HepG2 (cell line): ENCODE results near the gene PVR. TPM values are rescaled to one million over a fixed set of nuclear protein-coding genes. Genes with fewer than 3 reads are reported as not detected.

Experiments used
- ATAC-seq: fragments of 200-7000 bp; cut with Tn5 transposase; 3 replicates; pipeline ENCODE4 v1.9.1; 2020; ENCODE audit warnings: mild to moderate bottlenecking, moderate library complexity
- BruUV-seq: library from RNA; stranded (reverse); fragments of 400-500 nt; replicated peaks from 2 replicates; lab custom pipeline; 2021; lab: Mats Ljungman, UMichigan
- CTCF ChIA-PET: fragments of 300-600 bp; formaldehyde crosslinking; extraction: SDS; loops from one replicate; lab custom pipeline; 2021; ENCODE audit warnings: low total read pairs, inconsistent platforms, low intra/inter-chr PET ratio; lab: Yijun Ruan, JAX
- POLR2A ChIA-PET: fragments of 350-600 bp; sonication (Branson Sonifier 250); formaldehyde crosslinking; loops from one replicate; lab custom pipeline; 2020; ENCODE audit warnings: antibody characterized with exemption, inconsistent platforms; lab: Yijun Ruan, JAX
- DNase-seq: peaks from one replicate; pipeline ENCODE4 v3.0.0-alpha.2; 2015; ENCODE audit warnings: low spot score
- FAIRE-seq: peaks from 3 replicates; lab custom pipeline; 2011; peaks lifted over from hg19 to GRCh38; lab: Jason Lieb, UNC
- H2AFZ ChIP-seq: one replicate; pipeline ENCODE4 v1.6.1; 2011; ENCODE audit warnings: low read length, inconsistent platforms
- H3K27ac ChIP-seq: fragments of 300-600 bp; 3 replicates; pipeline ENCODE4 v1.8.0; 2011; ENCODE audit warnings: mixed run types, mild to moderate bottlenecking, mixed read lengths, low read length, inconsistent platforms; ENCODE audit not compliant: insufficient read depth; ENCODE audit errors: extremely low read length
- H3K27me3 ChIP-seq, 2 experiments: fragments of 200-600 bp in 1 of 2; 2 replicates in 1 of 2; 3 replicates in 1 of 2; pipeline versions ENCODE4 v1.6.0 to v1.8.0; 2011; ENCODE audit warnings: low read length in 2 of 2, mild to moderate bottlenecking in 2 of 2, moderate library complexity in 2 of 2, inconsistent platforms in 1 of 2; ENCODE audit not compliant: insufficient read depth in 2 of 2, control insufficient read depth in 1 of 2
- H3K36me3 ChIP-seq, 2 experiments: fragments of 200-600 bp in 1 of 2; replicated peaks in 1 of 2; 2 replicates in 1 of 2; 3 replicates in 1 of 2; pipeline versions ENCODE4 v1.5.1 to v1.8.0; 2011; ENCODE audit warnings: low read length in 2 of 2, inconsistent platforms in 1 of 2; ENCODE audit not compliant: insufficient read depth in 2 of 2, control insufficient read depth in 1 of 2
- H3K4me1 ChIP-seq: 2 replicates; pipeline ENCODE4 v1.5.1; 2012; ENCODE audit warnings: low read length, inconsistent platforms; ENCODE audit not compliant: insufficient read depth
- H3K4me2 ChIP-seq: 2 replicates; pipeline ENCODE4 v1.6.0; 2011; ENCODE audit warnings: low read depth, low read length, inconsistent platforms
- H3K4me3 ChIP-seq, 3 experiments: fragments of 200-600 bp in 1 of 3; sonication (generic), shearing (Covaris generic) in 1 of 3; replicated peaks in 1 of 3; 2 replicates each; pipeline ENCODE4 v1.5.1; 2011 to 2016; ENCODE audit warnings: low read length in 3 of 3, inconsistent platforms in 2 of 3, low read depth in 2 of 3, mild to moderate bottlenecking in 2 of 3, control low read depth in 1 of 3, mixed read lengths in 1 of 3; ENCODE audit not compliant: insufficient read depth in 1 of 3
- H3K79me2 ChIP-seq: one replicate; pipeline ENCODE4 v1.6.1; 2011; ENCODE audit warnings: low read length, inconsistent platforms; ENCODE audit not compliant: insufficient read depth
- H3K9ac ChIP-seq: 2 replicates; pipeline ENCODE4 v1.6.0; 2011; ENCODE audit warnings: mild to moderate bottlenecking, low read depth, low read length, inconsistent platforms; ENCODE audit not compliant: insufficient read depth
- H3K9me3 ChIP-seq: 2 replicates; pipeline ENCODE4 v1.5.1; 2012; ENCODE audit warnings: mild to moderate bottlenecking, low read length
- H4K20me1 ChIP-seq: 2 replicates; pipeline ENCODE4 v1.6.0; 2011; ENCODE audit warnings: inconsistent platforms, mild to moderate bottlenecking, low read length, moderate library complexity; ENCODE audit not compliant: insufficient read depth
- HNF4G ChIP-seq, 2 experiments: sonication (generic) in 1 of 2; formaldehyde crosslinking in 1 of 2; IDR thresholded peaks; 2 replicates each; pipeline versions ENCODE4 v1.4.0 to v1.6.1; 2011 to 2020; ENCODE audit warnings: borderline replicate concordance in 2 of 2, low read depth in 2 of 2, mild to moderate bottlenecking in 2 of 2, low read length in 1 of 2, missing genetic modification reagents in 1 of 2, moderate library complexity in 1 of 2
- MTF1 ChIP-seq: sonication (generic); formaldehyde crosslinking; IDR thresholded peaks from 2 replicates; pipeline ENCODE4 v1.5.0; 2020; ENCODE audit warnings: missing genetic modification reagents
- MTF2 ChIP-seq: sonication (generic); formaldehyde crosslinking; IDR thresholded peaks from 2 replicates; pipeline ENCODE4 v1.5.0; 2020; ENCODE audit warnings: missing genetic modification reagents, borderline replicate concordance
- NFIC ChIP-seq: IDR thresholded peaks from 2 replicates; pipeline ENCODE4 v1.6.1; 2012; ENCODE audit warnings: mild to moderate bottlenecking, low read length, inconsistent platforms
- NR1H2 ChIP-seq: sonication (generic); formaldehyde crosslinking; IDR thresholded peaks from 2 replicates; pipeline ENCODE4 v1.8.1; 2022; ENCODE audit warnings: low read depth, missing genetic modification reagents, borderline replicate concordance
- POGZ ChIP-seq: sonication (generic); formaldehyde crosslinking; IDR thresholded peaks from 2 replicates; pipeline ENCODE4 v1.4.0; 2020; ENCODE audit warnings: mild to moderate bottlenecking, missing genetic modification reagents
- RBM39 ChIP-seq: fragments of 200-400 bp; formaldehyde crosslinking; IDR thresholded peaks from one replicate; pipeline ENCODE4 v1.6.1; 2018; ENCODE audit warnings: antibody characterized with exemption, mild to moderate bottlenecking, low read depth, low read length; ENCODE audit not compliant: poor library complexity, severe bottlenecking
- SPEN ChIP-seq: sonication (generic); formaldehyde crosslinking; IDR thresholded peaks from 2 replicates; pipeline ENCODE4 v1.5.1; 2020; ENCODE audit warnings: low read depth, mild to moderate bottlenecking, missing genetic modification reagents
- SUZ12 ChIP-seq: fragments of 150-350 bp; IDR thresholded peaks from 2 replicates; pipeline ENCODE4 v1.6.1; 2014; ENCODE audit warnings: low read depth, low read length
- TBX2 ChIP-seq: sonication (generic); formaldehyde crosslinking; IDR thresholded peaks from 2 replicates; pipeline ENCODE4 v1.5.0; 2020; ENCODE audit warnings: missing genetic modification reagents, mild to moderate bottlenecking, borderline replicate concordance
- ZFP90 ChIP-seq: sonication (generic); formaldehyde crosslinking; IDR thresholded peaks from 2 replicates; pipeline ENCODE4 v1.8.0; 2022; ENCODE audit warnings: missing genetic modification reagents, mild to moderate bottlenecking, inconsistent platforms, borderline replicate concordance
- ZNF101 ChIP-seq: sonication (generic); formaldehyde crosslinking; IDR thresholded peaks from 2 replicates; pipeline ENCODE4 v1.4.0; 2020; ENCODE audit warnings: mild to moderate bottlenecking, low read depth, missing genetic modification reagents, borderline replicate concordance
- ZNF263 ChIP-seq: sonication (generic); formaldehyde crosslinking; IDR thresholded peaks from 2 replicates; pipeline ENCODE4 v1.4.0; 2020; ENCODE audit warnings: missing genetic modification reagents
- WGBS: methylation state at CpG from one replicate; pipeline ENCODE4 v1.1.6; 2017; ENCODE audit warnings: low lambda C conversion rate; 5-methylcytosine and 5-hydroxymethylcytosine counted together
- in situ Hi-C: cut with HindIII; loops from 2 replicates; pipeline ENCODE4 v1.10.0; 2017; ENCODE audit warnings: low pct_unique_long_range_greater_than_20kb; ENCODE audit not compliant: extremely low pct_ligation_motif_present
- intact Hi-C: fragments of 100-400 bp; cut with micrococcal nuclease; formaldehyde crosslinking; loops from one replicate; pipeline ENCODE4 v1.10.0; 2022; ENCODE audit not compliant: unreplicated experiment
- polyA plus RNA-seq, 8 experiments: library from polyadenylated mRNA; depleted of rRNA in 3 of 8; stranded (reverse) in 7 of 8; unstranded in 1 of 8; fragments of >200 nt; fragmentation: Illumina TruSeq in 4 of 8; extraction: Trizol in 4 of 8; gene quantifications; 2 replicates each; pipeline versions ENCODE4 v1.2.1 to v1.2.3, GENCODE V29; 2011 to 2016; ENCODE audit warnings: low read depth in 4 of 8, missing spikeins in 1 of 8, mixed read lengths in 1 of 8; ENCODE audit not compliant: insufficient read depth in 1 of 8
- total RNA-seq, 5 experiments: library from RNA; depleted of rRNA; stranded (reverse); fragments of >200 nt; fragmentation: Illumina TruSeq; extraction: Trizol; gene quantifications; 2 replicates each; pipeline ENCODE4 v1.2.3, GENCODE V29; 2016; ENCODE audit warnings: low read depth in 1 of 5
- TF ChIP-seq, protein P1 (sequence below): sonication (generic); formaldehyde crosslinking; IDR thresholded peaks from 2 replicates; pipeline ENCODE4 v1.5.0; 2020; ENCODE audit warnings: mild to moderate bottlenecking, missing genetic modification reagents, borderline replicate concordance
- TF ChIP-seq, protein P2 (sequence below): sonication (generic); formaldehyde crosslinking; IDR thresholded peaks from 2 replicates; pipeline ENCODE4 v1.5.0; 2020; ENCODE audit warnings: missing genetic modification reagents

Gene PVR
- total and polyA plus RNA-seq, 2 of the 13 experiments (the other 11 are each of a cell fraction or from before 2014, with no cell fraction given), result 43.4 to 46.6 TPM

DNA sequence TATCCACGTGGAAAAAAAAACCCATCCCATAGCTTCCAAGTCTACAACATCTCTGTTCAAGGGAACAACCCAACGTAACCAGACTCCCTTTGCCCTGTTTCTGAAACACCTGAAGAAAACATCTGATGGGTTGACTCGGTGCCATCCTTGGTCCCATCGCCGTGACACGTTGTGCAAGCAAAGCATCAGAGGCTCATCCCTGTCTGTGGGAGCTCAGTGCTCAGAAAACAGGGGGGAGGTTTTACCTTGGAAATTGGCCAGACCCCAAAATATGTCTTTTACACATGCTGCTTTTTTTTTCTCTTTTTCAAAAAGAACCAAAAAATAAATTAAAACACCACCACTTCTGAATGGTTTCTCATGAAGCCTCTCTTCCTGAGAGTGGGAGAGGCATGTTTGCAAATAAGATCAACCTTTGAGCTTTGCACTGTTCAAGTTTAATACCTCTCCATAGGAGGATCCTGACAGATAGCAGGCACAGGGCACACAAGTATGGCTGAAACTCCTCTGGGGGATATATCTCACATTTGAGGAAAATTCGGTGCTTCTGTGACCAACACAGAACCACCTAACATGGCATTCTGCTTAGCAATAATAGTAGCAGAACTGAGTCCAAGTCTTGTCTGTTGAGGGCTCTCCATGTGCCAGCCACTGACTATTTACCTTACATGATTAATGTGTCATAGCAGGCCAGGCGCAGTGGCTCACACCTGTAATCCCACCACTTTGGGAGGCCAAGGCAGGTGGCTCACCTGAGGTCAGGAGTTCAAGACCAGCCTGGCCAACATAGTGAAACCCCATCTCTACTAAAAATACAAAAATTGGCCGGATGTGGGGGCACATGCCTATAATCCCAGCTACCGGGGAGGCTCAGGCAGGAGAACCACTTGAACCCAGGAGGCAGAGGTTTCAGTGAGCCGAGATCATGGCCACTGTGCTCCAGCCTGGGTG is 7.0 kb upstream of the PVR start:
- no peak overlapping the region for H3K9ac ChIP-seq
- TF ChIP-seq TBX2 (CRISPR knock-in tag), result peak; percentile 47; the same call in 1 of the 2 replicates
- no peak for TF ChIP-seq SPEN (CRISPR knock-in tag)
- TF ChIP-seq NFIC, result 0 out of 2 replicates have a peak, but pooled peaks have one; percentile 27
- TF ChIP-seq, protein P1, sequence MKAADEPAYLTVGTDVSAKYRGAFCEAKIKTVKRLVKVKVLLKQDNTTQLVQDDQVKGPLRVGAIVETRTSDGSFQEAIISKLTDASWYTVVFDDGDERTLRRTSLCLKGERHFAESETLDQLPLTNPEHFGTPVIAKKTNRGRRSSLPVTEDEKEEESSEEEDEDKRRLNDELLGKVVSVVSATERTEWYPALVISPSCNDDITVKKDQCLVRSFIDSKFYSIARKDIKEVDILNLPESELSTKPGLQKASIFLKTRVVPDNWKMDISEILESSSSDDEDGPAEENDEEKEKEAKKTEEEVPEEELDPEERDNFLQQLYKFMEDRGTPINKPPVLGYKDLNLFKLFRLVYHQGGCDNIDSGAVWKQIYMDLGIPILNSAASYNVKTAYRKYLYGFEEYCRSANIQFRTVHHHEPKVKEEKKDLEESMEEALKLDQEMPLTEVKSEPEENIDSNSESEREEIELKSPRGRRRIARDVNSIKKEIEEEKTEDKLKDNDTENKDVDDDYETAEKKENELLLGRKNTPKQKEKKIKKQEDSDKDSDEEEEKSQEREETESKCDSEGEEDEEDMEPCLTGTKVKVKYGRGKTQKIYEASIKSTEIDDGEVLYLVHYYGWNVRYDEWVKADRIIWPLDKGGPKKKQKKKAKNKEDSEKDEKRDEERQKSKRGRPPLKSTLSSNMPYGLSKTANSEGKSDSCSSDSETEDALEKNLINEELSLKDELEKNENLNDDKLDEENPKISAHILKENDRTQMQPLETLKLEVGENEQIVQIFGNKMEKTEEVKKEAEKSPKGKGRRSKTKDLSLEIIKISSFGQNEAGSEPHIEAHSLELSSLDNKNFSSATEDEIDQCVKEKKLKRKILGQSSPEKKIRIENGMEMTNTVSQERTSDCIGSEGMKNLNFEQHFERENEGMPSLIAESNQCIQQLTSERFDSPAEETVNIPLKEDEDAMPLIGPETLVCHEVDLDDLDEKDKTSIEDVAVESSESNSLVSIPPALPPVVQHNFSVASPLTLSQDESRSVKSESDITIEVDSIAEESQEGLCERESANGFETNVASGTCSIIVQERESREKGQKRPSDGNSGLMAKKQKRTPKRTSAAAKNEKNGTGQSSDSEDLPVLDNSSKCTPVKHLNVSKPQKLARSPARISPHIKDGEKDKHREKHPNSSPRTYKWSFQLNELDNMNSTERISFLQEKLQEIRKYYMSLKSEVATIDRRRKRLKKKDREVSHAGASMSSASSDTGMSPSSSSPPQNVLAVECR (CRISPR knock-in tag), result 0 out of 2 replicates have a peak, but pooled peaks have one; percentile 10
- TF ChIP-seq RBM39, result no peak
- TF ChIP-seq, protein P2, sequence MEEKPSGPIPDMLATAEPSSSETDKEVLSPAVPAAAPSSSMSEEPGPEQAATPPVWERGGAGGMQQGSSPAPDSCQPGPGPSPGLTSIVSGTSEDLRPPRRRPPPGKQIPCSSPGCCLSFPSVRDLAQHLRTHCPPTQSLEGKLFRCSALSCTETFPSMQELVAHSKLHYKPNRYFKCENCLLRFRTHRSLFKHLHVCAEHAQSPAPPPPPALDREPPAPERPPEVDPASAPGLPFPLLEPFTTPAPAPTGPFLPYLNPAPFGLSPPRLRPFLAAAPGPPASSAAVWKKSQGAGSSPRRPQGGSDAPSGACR, result 0 out of 2 replicates have a peak, but pooled peaks have one; percentile 1
- TF ChIP-seq HNF4G (IDR thresholded peaks at IDR 0.05; ENCODE audit: borderline replicate concordance, low read depth, low read length), result peak; percentile 90
- peak; percentile 70; the same call in 1 of the 2 replicates for TF ChIP-seq HNF4G (CRISPR knock-in tag; IDR thresholded peaks at IDR 0.05; ENCODE audit: borderline replicate concordance, low read depth)
- TF ChIP-seq ZNF263 (CRISPR knock-in tag), result peak; percentile 74
- no peak for TF ChIP-seq SUZ12
- TF ChIP-seq POGZ (CRISPR knock-in tag), result peak; percentile 26; the same call in 1 of the 2 replicates
- TF ChIP-seq NR1H2 (CRISPR knock-in tag), result no peak
- no peak for TF ChIP-seq MTF1 (CRISPR knock-in tag)
- TF ChIP-seq MTF2 (CRISPR knock-in tag), result no peak
- TF ChIP-seq ZFP90 (CRISPR knock-in tag), result peak; percentile 100
- no peak for TF ChIP-seq ZNF101 (CRISPR knock-in tag)

More for the DNA sequence above, 7.0 kb upstream of the PVR start:
- ChIA-PET CTCF (no interaction called here), POLR2A (interaction anchor here (0.6 to 3.0 kb wide), 10 partner anchors 10 to 108 kb away, joined by 3 to 68 read pairs (median 5); partner anchors contain the start of gene IGSF23)
- intact Hi-C loops, result loop anchor here (2.0 kb wide), 1 partner anchor 24 kb away; the partner anchor contains the start of gene IGSF23
- Histone ChIP-seq H3K4me3 (0 out of 6 replicates have a peak overlapping the region, but pooled peaks of 1 of the 3 experiments have one; percentile 14), H3K4me2 (peak overlapping the region; percentile 53), H3K27ac (peak overlapping the region; percentile 72), H3K4me1 (peaks cover 68% of the 10 kb centered on the region), H3K27me3 (no peaks in the 10 kb centered on the region), H3K79me2 (no peaks in the 10 kb centered on the region), H4K20me1 (no peaks in the 10 kb centered on the region), H3K9me3 (no peaks in the 10 kb centered on the region), H2AFZ (no peak overlapping the region), H3K36me3 (peaks cover 0 to 3% of the 10 kb centered on the region in 2 experiments; a peak in 1 of 5 replicates)
- DNase-seq, result peak; percentile 82
- 50% methylated on average over 11 of the region's 11 CpGs for WGBS
- peak; percentile 73 for FAIRE-seq
- in situ Hi-C loops, result no loop called here
- no TSS peak for BruUV-seq
- peak; percentile 91 for ATAC-seq
